Activated CD8-positive, alpha-beta T cell treated with anti-CD3 and anti-CD28 coated beads, Interleukin-2, amount 10 ng/mL, durations not matched to agents 7 days and 5 days (primary cell): ENCODE data around the gene DDX20. TPM values are rescaled to one million over a fixed set of nuclear protein-coding genes. Genes with fewer than 3 reads are reported as not detected.

Source experiments
- ATAC-seq: fragments of 150-1000 bp; cut with Tn5 transposase; one replicate; pipeline ENCODE4 v1.10.0; 2021; ENCODE audit warnings: moderate library complexity
- CTCF ChIA-PET: fragments of 350-600 bp; sonication (Branson Sonifier 250); formaldehyde crosslinking; loops from one replicate; lab custom pipeline; 2021; ENCODE audit warnings: antibody characterized with exemption; lab: Charles Lee
- POLR2A ChIA-PET: fragments of 350-600 bp; sonication (Branson Sonifier 250); formaldehyde crosslinking; loops from one replicate; lab custom pipeline; 2021; ENCODE audit warnings: antibody characterized with exemption; lab: Charles Lee
- DNase-seq: peaks from one replicate; pipeline ENCODE4 v3.0.0-alpha.2; 2020
- H3K27ac Mint-ChIP-seq: one replicate; pipeline ENCODE4 v1.8.0; 2021; ENCODE audit warnings: mild to moderate bottlenecking, mixed read lengths
- H3K27me3 Mint-ChIP-seq: one replicate; pipeline ENCODE4 v1.8.0; 2021; ENCODE audit warnings: low read depth, mixed read lengths
- H3K36me3 Mint-ChIP-seq: one replicate; pipeline ENCODE4 v1.8.0; 2021; ENCODE audit warnings: low read depth, mixed read lengths
- H3K4me1 Mint-ChIP-seq: one replicate; pipeline ENCODE4 v1.8.0; 2021; ENCODE audit warnings: low read depth, mixed read lengths
- H3K4me3 Mint-ChIP-seq: one replicate; pipeline ENCODE4 v1.8.0; 2021; ENCODE audit warnings: mild to moderate bottlenecking, mixed read lengths
- H3K9me3 Mint-ChIP-seq: one replicate; pipeline ENCODE4 v1.8.0; 2022; ENCODE audit warnings: mixed read lengths; ENCODE audit not compliant: insufficient read depth
- total RNA-seq, 2 experiments: library from RNA; stranded (reverse); gene quantifications; one replicate each; pipeline ENCODE4 v1.2.3, GENCODE V29; 2021

The DDX20 gene
- total RNA-seq, 2 experiments from 2014 or later: 18.1 to 18.9 TPM

- Mint-ChIP-seq H3K27me3 (peaks cover 12% of the 10 kb centered on the region), H3K9me3 (no peaks in the 10 kb centered on the region), H3K27ac (no peak overlapping the region), H3K4me3 (no peak overlapping the region), H3K36me3 (no peaks in the 10 kb centered on the region), H3K4me1 (peaks cover 42% of the 10 kb centered on the region)
- CTCF ChIA-PET: interaction anchor here (0.6 to 8.1 kb wide), 11 partner anchors 9 to 1130 kb away, joined by 3 to 79 read pairs (median 5); partner anchors contain the start of gene INKA2
- no peak for DNase-seq
- POLR2A ChIA-PET: interaction anchor here (0.7 kb wide), 1 partner anchor 287 kb away, joined by 3 read pairs; no protein-coding TSS in a partner anchor
- no peak for ATAC-seq
Measured at GRCh38 chr1:111749628-111750027, 6.1 kb upstream of the DDX20 start.

GRCh38 chr1:111750856-111751255 lies 4.8 kb upstream of the DDX20 start:
- DNase-seq (no peak), ATAC-seq (no peak)
- no peak overlapping the region for H3K4me3 Mint-ChIP-seq
- no peaks in the 10 kb centered on the region for H3K36me3 Mint-ChIP-seq
- H3K9me3 Mint-ChIP-seq: no peaks in the 10 kb centered on the region
- H3K27ac Mint-ChIP-seq: no peak overlapping the region
- ChIA-PET POLR2A (interaction anchor here (0.8 to 1.1 kb wide), 2 partner anchors 11 to 243 kb away, joined by 3 to 5 read pairs; partner anchors contain the start of gene INKA2), CTCF (interaction anchor here (0.8 to 8.1 kb wide), 10 partner anchors 10 to 269 kb away, joined by 3 to 79 read pairs (median 4); no protein-coding TSS in a partner anchor)
- peaks cover 46% of the 10 kb centered on the region for H3K4me1 Mint-ChIP-seq
- peaks cover 4% of the 10 kb centered on the region for H3K27me3 Mint-ChIP-seq

GRCh38 chr1:111751906-111752575 lies 3.7 kb upstream of the DDX20 start:
- ChIA-PET CTCF (interaction anchor here (0.8 to 8.1 kb wide), 8 partner anchors 14 to 270 kb away, joined by 3 to 79 read pairs (median 7); no protein-coding TSS in a partner anchor), POLR2A (interaction anchor here (1.2 kb wide), 1 partner anchor 244 kb away, joined by 3 read pairs; no protein-coding TSS in a partner anchor)
- H3K4me3 Mint-ChIP-seq: no peak overlapping the region
- peaks cover 50% of the 10 kb centered on the region for H3K4me1 Mint-ChIP-seq
- no peak for ATAC-seq
- peaks cover 4% of the 10 kb centered on the region for H3K27me3 Mint-ChIP-seq
- DNase-seq: no peak
- no peaks in the 10 kb centered on the region for H3K9me3 Mint-ChIP-seq
- peaks cover 4% of the 10 kb centered on the region for H3K36me3 Mint-ChIP-seq
- peak overlapping the region; percentile 26 for H3K27ac Mint-ChIP-seq

- ChIA-PET CTCF (interaction anchor here (0.6 to 4.6 kb wide), 25 partner anchors 9 to 530 kb away, joined by 3 to 40 read pairs (median 4); partner anchors contain the start of genes ADORA3, INKA2 and TMIGD3), POLR2A (interaction anchor here (0.7 to 2.6 kb wide), 19 partner anchors 11 to 613 kb away, joined by 3 to 15 read pairs (median 4); partner anchors contain the start of genes ATP5PB, INKA2, RAP1A and WDR77)
- H3K27me3 Mint-ChIP-seq: no peaks in the 10 kb centered on the region
- H3K9me3 Mint-ChIP-seq: no peaks in the 10 kb centered on the region
- H3K27ac Mint-ChIP-seq: peak overlapping the region; percentile 99
- peaks cover 54% of the 10 kb centered on the region for H3K4me1 Mint-ChIP-seq
- peaks cover 20% of the 10 kb centered on the region for H3K36me3 Mint-ChIP-seq
- DNase-seq (peak; percentile 58), ATAC-seq (peak; percentile 13)
- H3K4me3 Mint-ChIP-seq: peak overlapping the region; percentile 93
Measured at GRCh38 chr1:111754984-111755330, 744 bp upstream of the DDX20 start.

- CTCF ChIA-PET: interaction anchor here (1.0 to 4.6 kb wide), 10 partner anchors 9 to 280 kb away, joined by 3 to 40 read pairs (median 12); partner anchors contain the start of gene INKA2
- Mint-ChIP-seq H3K9me3 (no peaks in the 10 kb centered on the region), H3K27me3 (no peaks in the 10 kb centered on the region), H3K36me3 (peaks cover 29% of the 10 kb centered on the region), H3K27ac (peak overlapping the region; percentile 99), H3K4me1 (peaks cover 57% of the 10 kb centered on the region), H3K4me3 (peak overlapping the region; percentile 93)
- POLR2A ChIA-PET: interaction anchor here (0.8 to 2.6 kb wide), 6 partner anchors 10 to 280 kb away, joined by 3 to 15 read pairs (median 8); no protein-coding TSS in a partner anchor
- no peak for DNase-seq
- no peak for ATAC-seq
Measured at GRCh38 chr1:111756124-111756513, 418 bp downstream of the DDX20 start.

GRCh38 chr1:111758373-111758772 lies 2.7 kb downstream of the DDX20 start:
- DNase-seq (no peak), ATAC-seq (no peak)
- peaks cover 39% of the 10 kb centered on the region for H3K4me1 Mint-ChIP-seq
- H3K36me3 Mint-ChIP-seq: peaks cover 44% of the 10 kb centered on the region
- no peaks in the 10 kb centered on the region for H3K9me3 Mint-ChIP-seq
- no peak overlapping the region for H3K27ac Mint-ChIP-seq
- POLR2A ChIA-PET: no interaction called here
- no peaks in the 10 kb centered on the region for H3K27me3 Mint-ChIP-seq
- H3K4me3 Mint-ChIP-seq: no peak overlapping the region
- CTCF ChIA-PET: interaction anchor here (1.3 to 3.8 kb wide), 3 partner anchors 11 to 251 kb away, joined by 3 to 18 read pairs (median 4); no protein-coding TSS in a partner anchor

GRCh38 chr1:111761717-111762116 lies 6.0 kb downstream of the DDX20 start:
- Mint-ChIP-seq H3K27ac (no peak overlapping the region), H3K4me3 (no peak overlapping the region), H3K4me1 (peaks cover 20% of the 10 kb centered on the region), H3K36me3 (peaks cover 67% of the 10 kb centered on the region), H3K27me3 (no peaks in the 10 kb centered on the region), H3K9me3 (no peaks in the 10 kb centered on the region)
- CTCF ChIA-PET: interaction anchor here (1.2 to 2.6 kb wide), 5 partner anchors 11 to 254 kb away, joined by 3 to 8 read pairs (median 5); no protein-coding TSS in a partner anchor
- ATAC-seq: no peak
- DNase-seq: no peak
- POLR2A ChIA-PET: no interaction called here

GRCh38 chr1:111762332-111762731 lies 6.6 kb downstream of the DDX20 start:
- Mint-ChIP-seq H3K9me3 (no peaks in the 10 kb centered on the region), H3K27ac (no peak overlapping the region), H3K36me3 (peaks cover 66% of the 10 kb centered on the region), H3K4me3 (no peak overlapping the region), H3K27me3 (no peaks in the 10 kb centered on the region), H3K4me1 (peaks cover 14% of the 10 kb centered on the region)
- ChIA-PET POLR2A (no interaction called here), CTCF (interaction anchor here (1.1 to 2.6 kb wide), 6 partner anchors 12 to 255 kb away, joined by 3 to 8 read pairs (median 4); no protein-coding TSS in a partner anchor)
- ATAC-seq: no peak
- no peak for DNase-seq

GRCh38 chr1:111768023-111768422 lies 12.3 kb downstream of the DDX20 start:
- no peak for ATAC-seq
- H3K27ac Mint-ChIP-seq: no peak overlapping the region
- no peaks in the 10 kb centered on the region for H3K9me3 Mint-ChIP-seq
- no peaks in the 10 kb centered on the region for H3K4me1 Mint-ChIP-seq
- no peak for DNase-seq
- no peaks in the 10 kb centered on the region for H3K27me3 Mint-ChIP-seq
- peaks cover 35% of the 10 kb centered on the region for H3K36me3 Mint-ChIP-seq
- no peak overlapping the region for H3K4me3 Mint-ChIP-seq
- ChIA-PET CTCF (interaction anchor here (0.6 to 7.4 kb wide), 18 partner anchors 12 to 544 kb away, joined by 3 to 72 read pairs (median 5); partner anchors contain the start of genes ADORA3, DDX20, INKA2 and TMIGD3), POLR2A (interaction anchor here (0.6 to 0.9 kb wide), 2 partner anchors 13 to 252 kb away, joined by 3 to 5 read pairs; partner anchors contain the start of gene DDX20)

- ATAC-seq (no peak), DNase-seq (no peak)
- ChIA-PET CTCF (interaction anchor here (0.6 to 7.4 kb wide), 33 partner anchors 8 to 550 kb away, joined by 3 to 72 read pairs (median 5); partner anchors contain the start of genes ADORA3, DDX20, INKA2 and TMIGD3), POLR2A (interaction anchor here (0.6 kb wide), 1 partner anchor 982 kb away, joined by 3 read pairs; no protein-coding TSS in a partner anchor)
- H3K4me3 Mint-ChIP-seq: no peak overlapping the region
- no peaks in the 10 kb centered on the region for H3K9me3 Mint-ChIP-seq
- H3K27ac Mint-ChIP-seq: no peak overlapping the region
- H3K27me3 Mint-ChIP-seq: no peaks in the 10 kb centered on the region
- peaks cover 31% of the 10 kb centered on the region for H3K36me3 Mint-ChIP-seq
- H3K4me1 Mint-ChIP-seq: no peaks in the 10 kb centered on the region
Measured at GRCh38 chr1:111768625-111769024, 12.9 kb downstream of the DDX20 start.

GRCh38 chr1:111769517-111770146 lies 13.9 kb downstream of the DDX20 start:
- POLR2A ChIA-PET: interaction anchor here (1.0 kb wide), 1 partner anchor 55 kb away, joined by 3 read pairs; no protein-coding TSS in a partner anchor
- Mint-ChIP-seq H3K27ac (no peak overlapping the region), H3K4me1 (no peaks in the 10 kb centered on the region), H3K9me3 (no peaks in the 10 kb centered on the region), H3K27me3 (no peaks in the 10 kb centered on the region), H3K36me3 (peaks cover 26% of the 10 kb centered on the region), H3K4me3 (no peak overlapping the region)
- DNase-seq (peak; percentile 64), ATAC-seq (no peak)
- CTCF ChIA-PET: interaction anchor here (0.7 to 7.4 kb wide), 42 partner anchors 9 to 739 kb away, joined by 3 to 72 read pairs (median 4); partner anchors contain the start of genes ADORA3, DDX20, INKA2 and TMIGD3
